ENCODE data around the gene CEP131. TPM values are rescaled to one million over a fixed set of nuclear protein-coding genes. Genes with fewer than 3 reads are reported as not detected.
"Not testable (repeated sequence)": the region's sequence is repeated elsewhere in the genome, so short reads cannot be mapped to it uniquely, and the experiment has no call there.

The CEP131 gene
- total RNA-seq, 4 donors from 2014 or later: 3.5 to 77.6 (median 9.8) TPM

DNA sequence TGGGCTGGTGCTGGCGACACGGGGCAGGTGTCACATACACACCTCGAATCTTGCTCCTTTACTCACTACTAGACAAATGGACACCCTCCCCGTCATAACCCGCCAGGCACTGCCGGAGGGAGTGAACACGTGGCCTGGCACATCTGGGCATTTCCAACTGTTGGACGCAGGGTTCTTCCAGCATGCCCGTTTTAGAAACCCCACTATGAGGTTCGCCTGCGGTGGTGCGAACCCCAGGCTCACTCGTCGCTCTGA lies 6.8 kb upstream of the CEP131 start:
- Histone ChIP-seq H3K27me3 (no peaks in the 10 kb centered on the region), H3K4me1 (peaks cover 0 to 6% (median 0%) of the 10 kb centered on the region in 4 donors), H3K4me3 (no peak overlapping the region), H3K27ac (no peak overlapping the region), H3K36me3 (peaks cover 0 to 46% (median 0%) of the 10 kb centered on the region in 3 donors), H3K9me3 (no peaks in the 10 kb centered on the region)
- no peak for DNase-seq
- TF ChIP-seq, protein P1, sequence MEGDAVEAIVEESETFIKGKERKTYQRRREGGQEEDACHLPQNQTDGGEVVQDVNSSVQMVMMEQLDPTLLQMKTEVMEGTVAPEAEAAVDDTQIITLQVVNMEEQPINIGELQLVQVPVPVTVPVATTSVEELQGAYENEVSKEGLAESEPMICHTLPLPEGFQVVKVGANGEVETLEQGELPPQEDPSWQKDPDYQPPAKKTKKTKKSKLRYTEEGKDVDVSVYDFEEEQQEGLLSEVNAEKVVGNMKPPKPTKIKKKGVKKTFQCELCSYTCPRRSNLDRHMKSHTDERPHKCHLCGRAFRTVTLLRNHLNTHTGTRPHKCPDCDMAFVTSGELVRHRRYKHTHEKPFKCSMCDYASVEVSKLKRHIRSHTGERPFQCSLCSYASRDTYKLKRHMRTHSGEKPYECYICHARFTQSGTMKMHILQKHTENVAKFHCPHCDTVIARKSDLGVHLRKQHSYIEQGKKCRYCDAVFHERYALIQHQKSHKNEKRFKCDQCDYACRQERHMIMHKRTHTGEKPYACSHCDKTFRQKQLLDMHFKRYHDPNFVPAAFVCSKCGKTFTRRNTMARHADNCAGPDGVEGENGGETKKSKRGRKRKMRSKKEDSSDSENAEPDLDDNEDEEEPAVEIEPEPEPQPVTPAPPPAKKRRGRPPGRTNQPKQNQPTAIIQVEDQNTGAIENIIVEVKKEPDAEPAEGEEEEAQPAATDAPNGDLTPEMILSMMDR (IDR thresholded peaks at IDR 0.05): no peak
- no peak for TF ChIP-seq POLR2A (IDR thresholded peaks at IDR 0.05)

DNA sequence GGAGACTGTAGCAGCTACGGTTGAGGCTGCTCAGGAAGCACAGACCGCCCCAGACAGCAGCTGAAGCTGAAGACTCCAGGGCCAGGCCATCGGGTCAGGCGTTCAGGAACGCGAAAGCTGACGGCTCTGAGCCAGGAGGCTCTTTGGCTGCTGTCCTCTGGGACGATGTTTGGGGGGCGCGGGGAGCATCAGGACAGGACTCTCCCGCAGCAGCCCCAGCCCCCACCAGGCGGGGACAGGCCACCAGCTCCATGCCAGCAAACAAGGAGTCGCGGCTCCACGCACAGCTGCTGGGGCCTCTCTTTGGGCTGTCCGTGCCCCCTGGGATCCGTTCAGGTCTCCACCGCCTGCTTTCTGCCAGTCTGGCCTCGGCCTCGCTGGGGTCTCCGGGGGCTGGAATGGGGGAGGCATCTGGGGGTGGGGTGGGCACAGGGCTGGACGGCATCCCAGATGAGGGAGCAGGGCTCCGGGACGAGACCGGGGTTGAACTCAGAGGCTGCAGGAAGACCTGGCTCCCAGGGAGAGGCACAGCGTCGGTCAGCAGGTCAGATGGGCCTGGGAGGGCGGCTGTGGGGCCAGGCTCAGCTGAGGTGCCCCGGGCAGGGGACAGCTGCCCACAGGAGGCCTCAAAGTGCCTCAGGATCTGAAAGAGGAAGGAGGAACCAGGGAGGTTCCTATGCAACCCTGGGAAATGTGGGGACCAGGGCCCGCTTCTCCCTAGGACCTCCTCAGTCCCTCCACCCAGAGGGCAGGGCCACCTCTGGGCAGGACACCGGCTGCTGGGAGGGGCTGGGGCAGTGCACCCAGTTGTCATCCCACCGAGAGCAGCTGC lies 6.3 kb upstream of the CEP131 start:
- no peak for TF ChIP-seq POLR2A (IDR thresholded peaks at IDR 0.05)
- peaks cover 0 to 6% (median 0%) of the 10 kb centered on the region in 4 donors for H3K4me1 ChIP-seq
- H3K27ac ChIP-seq: peak overlapping the region in 2 of 4 donors; percentile 18 to 69
- no peak for DNase-seq
- no peaks in the 10 kb centered on the region for H3K9me3 ChIP-seq
- H3K27me3 ChIP-seq: no peaks in the 10 kb centered on the region
- H3K4me3 ChIP-seq: peak overlapping the region in 1 of 4 donors; percentile 10
- H3K36me3 ChIP-seq: peaks cover 0 to 44% (median 0%) of the 10 kb centered on the region in 3 donors

DNA sequence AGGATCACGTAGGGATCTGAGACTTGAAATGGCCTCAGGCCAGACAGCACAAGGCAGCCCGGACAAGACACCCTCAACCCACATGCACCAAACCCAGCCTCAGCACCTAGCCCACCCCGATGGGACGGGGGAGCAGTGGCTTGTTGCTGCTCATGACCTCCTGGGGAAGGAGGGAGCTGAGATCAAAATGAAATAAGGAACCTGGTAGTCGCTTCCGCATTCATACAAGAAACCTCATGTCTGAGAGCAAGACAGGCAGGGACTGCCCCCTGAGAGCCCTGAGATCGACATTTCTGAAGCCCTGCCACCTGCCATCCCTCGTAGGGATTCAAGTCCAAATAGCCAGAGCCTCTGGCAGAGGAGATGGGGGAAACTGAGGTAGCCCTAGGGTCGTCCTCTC lies 5.7 kb upstream of the CEP131 start:
- H3K27me3 ChIP-seq: no peaks in the 10 kb centered on the region
- no peaks in the 10 kb centered on the region for H3K9me3 ChIP-seq

DNA sequence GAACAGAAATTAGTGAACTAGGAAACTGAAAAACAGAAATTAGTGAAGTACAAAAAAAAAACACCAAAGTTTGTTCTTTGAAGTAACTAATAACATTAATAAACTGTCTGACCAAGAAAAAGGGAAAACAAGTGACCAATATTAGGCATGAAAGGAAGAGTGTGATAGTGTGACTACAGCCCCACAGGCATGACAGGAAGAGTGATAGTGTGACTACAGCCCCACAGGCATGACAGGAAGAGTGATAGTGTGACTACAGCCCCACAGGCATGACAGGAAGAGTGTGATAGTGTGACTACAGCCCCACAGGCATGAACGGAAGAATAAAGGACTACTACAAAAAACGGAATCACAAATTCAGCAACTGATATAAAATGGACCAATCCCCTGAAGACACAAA lies 4.9 kb upstream of the CEP131 start:
- not testable (repeated sequence) for H3K4me1 ChIP-seq, H3K4me3 ChIP-seq, H3K27me3 ChIP-seq, DNase-seq, H3K9me3 ChIP-seq
- peaks cover 0 to 31% (median 0%) of the 10 kb centered on the region in 3 donors for H3K36me3 ChIP-seq
- H3K27ac ChIP-seq: peak overlapping the region in 1 of 4 donors; percentile 69

More for the DNA sequence above, 5.7 kb upstream of the CEP131 start:
- peaks cover 0 to 6% (median 5%) of the 10 kb centered on the region in 4 donors for H3K4me1 ChIP-seq
- peaks cover 0 to 39% (median 0%) of the 10 kb centered on the region in 3 donors for H3K36me3 ChIP-seq
- peak overlapping the region in 2 of 4 donors; percentile 18 to 69 for H3K27ac ChIP-seq
- no peak for TF ChIP-seq POLR2A (IDR thresholded peaks at IDR 0.05)
- TF ChIP-seq, protein P1 (IDR thresholded peaks at IDR 0.05): no peak
- peak overlapping the region in 1 of 4 donors; percentile 10 for H3K4me3 ChIP-seq
- peak in 2 of 3 donors; percentile 56 to 61 for DNase-seq

DNA sequence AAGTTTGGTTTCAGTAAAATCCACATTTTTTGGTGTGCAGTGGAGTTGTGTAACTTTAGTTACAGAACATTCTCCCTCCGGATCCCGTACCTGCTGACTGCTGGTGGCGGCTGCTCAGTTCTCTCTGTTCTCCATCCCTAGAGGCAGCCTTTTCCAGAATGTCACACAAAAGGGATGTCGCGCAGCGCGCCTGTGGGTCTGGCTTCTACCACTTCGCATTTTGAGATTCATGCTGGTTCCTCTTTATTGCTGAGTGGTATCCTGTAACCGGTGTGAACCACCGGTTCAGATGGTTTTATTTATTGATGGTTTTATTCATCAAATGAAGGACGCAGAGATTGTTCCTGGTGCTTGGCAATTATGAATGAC lies 981 bp upstream of the CEP131 start:
- Histone ChIP-seq H3K4me3 (peak overlapping the region in 3 of 4 donors; percentile 37 to 83 (median 51)), H3K4me1 (peaks cover 0 to 19% (median 13%) of the 10 kb centered on the region in 4 donors), H3K27ac (peak overlapping the region in 3 of 4 donors; percentile 18 to 78 (median 43)), H3K9me3 (no peaks in the 10 kb centered on the region), H3K36me3 (no peaks in the 10 kb centered on the region), H3K27me3 (no peaks in the 10 kb centered on the region)
- DNase-seq: peak in 1 of 3 donors; percentile 56
- no peak for TF ChIP-seq POLR2A (IDR thresholded peaks at IDR 0.05)
- TF ChIP-seq, protein P1 (IDR thresholded peaks at IDR 0.05): no peak

DNA sequence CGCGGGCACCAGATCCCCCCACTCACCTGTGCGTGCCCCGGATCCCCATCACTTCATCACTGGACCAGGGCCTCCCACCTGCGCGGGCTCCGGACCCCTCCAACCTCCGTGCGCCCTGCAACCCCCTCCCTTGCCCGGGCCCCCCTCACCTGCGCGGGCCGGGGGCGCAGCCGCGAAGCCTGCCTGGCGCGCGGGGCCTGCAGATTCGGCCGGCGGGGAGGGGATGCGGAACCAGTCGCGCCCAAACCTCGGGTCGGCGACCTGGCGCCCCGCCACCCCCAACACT lies 202 bp downstream of the CEP131 start:
- H3K27ac ChIP-seq: peak overlapping the region in 2 of 4 donors; percentile 47 to 78

More for the DNA sequence above, 202 bp downstream of the CEP131 start:
- H3K36me3 ChIP-seq: no peaks in the 10 kb centered on the region
- TF ChIP-seq, protein P1 (IDR thresholded peaks at IDR 0.05): no peak
- TF ChIP-seq POLR2A (IDR thresholded peaks at IDR 0.05): no peak
- DNase-seq: no peak
- no peaks in the 10 kb centered on the region for H3K27me3 ChIP-seq
- H3K4me3 ChIP-seq: peak overlapping the region; percentile 70 to 83 (median 76)
- H3K9me3 ChIP-seq: no peaks in the 10 kb centered on the region
- peaks cover 0 to 19% (median 12%) of the 10 kb centered on the region in 4 donors for H3K4me1 ChIP-seq
